Activated T-helper 1 cell treated with anti-CD3 and anti-CD28 coated beads, Interleukin-12 subunit alpha, Interleukin-12 subunit beta, Interleukin-2, Interleukin-4 antibody, amounts not matched to agents 30 ng/mL and 10 ng/mL and 1 ng/mL, durations not matched to agents 14 hours and 24 hours and 36 hours (primary cell): ENCODE results near the gene ACACB. TPM values are rescaled to one million over a fixed set of nuclear protein-coding genes. Genes with fewer than 3 reads are reported as not detected.

Experiments
- DNase-seq: peaks from one replicate; pipeline ENCODE4 v3.0.0; 2021; ENCODE audit warnings: low spot score
- H3K27ac Mint-ChIP-seq: one replicate; pipeline ENCODE4 v1.8.0; 2021; ENCODE audit warnings: mild to moderate bottlenecking, mixed read lengths
- H3K27me3 Mint-ChIP-seq: one replicate; pipeline ENCODE4 v1.8.0; 2022; ENCODE audit warnings: mild to moderate bottlenecking, moderate library complexity, mixed read lengths; ENCODE audit not compliant: insufficient read depth
- H3K36me3 Mint-ChIP-seq: one replicate; pipeline ENCODE4 v1.8.0; 2021; ENCODE audit warnings: low read depth, mixed read lengths
- H3K4me1 Mint-ChIP-seq: one replicate; pipeline ENCODE4 v1.8.0; 2021; ENCODE audit warnings: low read depth, mixed read lengths
- H3K4me3 Mint-ChIP-seq: one replicate; pipeline ENCODE4 v1.8.0; 2021; ENCODE audit warnings: mild to moderate bottlenecking, moderate library complexity, mixed read lengths
- H3K9me3 Mint-ChIP-seq: one replicate; pipeline ENCODE4 v1.8.0; 2021; ENCODE audit warnings: mixed read lengths
- intact Hi-C: fragments of 100-400 bp; cut with micrococcal nuclease; formaldehyde crosslinking; loops from one replicate; pipeline ENCODE4 v1.15.1; 2024
- total RNA-seq: library from RNA; stranded (reverse); gene quantifications from 2 replicates; pipeline ENCODE4 v1.2.3, GENCODE V29; 2022

Gene ACACB
- total RNA-seq, 1 donor from 2014 or later = 6.9 TPM

DNA sequence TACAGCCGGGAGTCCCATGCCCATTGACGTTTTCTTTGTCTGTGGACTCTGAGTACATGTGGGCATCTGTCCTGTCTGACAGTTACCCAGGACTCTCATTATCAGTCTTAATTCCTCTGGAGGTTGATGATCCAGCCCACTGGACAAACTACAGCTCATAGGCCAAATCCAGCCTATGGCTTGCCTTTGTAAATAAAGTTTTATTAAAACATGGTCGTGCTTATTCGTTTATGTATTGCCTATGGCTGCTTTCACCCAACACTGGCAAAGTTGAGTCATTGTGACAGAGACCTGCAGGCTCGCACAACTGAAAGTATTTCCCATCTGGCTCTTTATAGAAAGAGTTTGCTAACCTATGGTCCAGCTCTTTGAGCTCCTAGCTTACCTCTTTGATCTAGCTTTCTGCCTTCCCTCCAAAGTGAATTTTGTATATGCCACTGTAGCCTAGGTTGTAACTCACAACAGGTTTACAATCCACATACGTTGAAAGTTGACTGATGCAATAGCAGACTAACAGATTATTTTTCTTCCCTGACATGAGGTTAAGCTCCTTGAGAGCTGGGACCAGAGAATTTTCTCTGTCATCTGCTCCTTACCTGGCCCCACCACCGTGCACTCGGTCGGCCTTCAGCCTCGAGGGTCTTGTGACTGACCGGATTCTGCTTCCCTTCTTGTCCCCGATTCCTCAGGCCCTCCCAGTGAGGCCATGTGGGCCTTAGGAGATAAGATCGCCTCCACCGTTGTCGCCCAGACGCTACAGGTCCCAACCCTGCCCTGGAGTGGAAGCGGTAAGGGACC is 57.3 kb downstream of the ACACB start:
- no peaks in the 10 kb centered on the region for H3K4me1 Mint-ChIP-seq
- H3K4me3 Mint-ChIP-seq = no peak overlapping the region
- DNase-seq = no peak
- H3K9me3 Mint-ChIP-seq = peaks cover 4% of the 10 kb centered on the region
- H3K27ac Mint-ChIP-seq = no peak overlapping the region
- intact Hi-C loops = no loop called here
- H3K27me3 Mint-ChIP-seq = no peaks in the 10 kb centered on the region
- peaks cover 6% of the 10 kb centered on the region for H3K36me3 Mint-ChIP-seq

DNA sequence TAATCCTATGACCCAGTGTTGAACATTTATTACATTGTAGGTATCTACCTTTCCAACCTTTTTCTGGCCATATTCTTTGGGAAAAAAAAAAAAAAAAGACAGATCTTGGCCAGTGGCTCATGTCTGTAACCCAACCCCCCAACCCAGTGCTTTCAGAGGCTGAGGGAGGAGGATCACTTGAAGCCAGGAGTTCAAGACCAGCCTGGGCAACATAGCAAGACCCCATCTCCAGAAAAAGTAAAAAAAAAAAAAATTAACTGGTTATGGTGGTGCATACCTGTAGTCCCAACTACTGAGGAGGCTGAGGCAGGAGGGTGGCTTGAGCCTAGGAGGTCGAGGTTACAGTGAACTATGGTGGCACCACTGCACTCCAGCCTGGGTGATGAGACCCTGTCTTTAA is 58.1 kb downstream of the ACACB start:
- intact Hi-C loops = no loop called here
- no peaks in the 10 kb centered on the region for H3K27me3 Mint-ChIP-seq
- DNase-seq = no peak
- H3K9me3 Mint-ChIP-seq = peaks cover 4% of the 10 kb centered on the region
- H3K36me3 Mint-ChIP-seq = peaks cover 6% of the 10 kb centered on the region
- no peak overlapping the region for H3K4me3 Mint-ChIP-seq
- no peaks in the 10 kb centered on the region for H3K4me1 Mint-ChIP-seq
- no peak overlapping the region for H3K27ac Mint-ChIP-seq

DNA sequence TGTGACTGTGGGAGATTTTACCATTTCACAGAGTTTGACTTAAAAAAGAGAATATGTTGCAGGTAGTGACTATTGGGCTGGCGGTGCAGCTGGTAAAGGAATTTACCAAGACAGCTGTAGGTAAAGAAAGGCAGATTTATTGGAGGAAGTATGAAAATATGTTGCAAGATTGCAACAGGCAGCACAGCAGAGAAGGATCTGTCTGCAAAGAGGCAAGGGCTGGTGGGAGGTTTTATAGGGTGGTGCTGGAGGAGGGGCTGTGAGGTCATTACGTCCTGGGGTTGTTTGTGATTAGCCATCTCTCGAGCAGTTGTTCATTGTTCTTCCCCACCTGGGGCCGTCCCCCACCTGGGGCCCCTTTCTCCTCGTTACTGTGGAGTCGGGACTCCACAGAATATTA is 62.1 kb downstream of the ACACB start:
- no peak overlapping the region for H3K27ac Mint-ChIP-seq
- no peak overlapping the region for H3K4me3 Mint-ChIP-seq
- intact Hi-C loops = no loop called here

DNA sequence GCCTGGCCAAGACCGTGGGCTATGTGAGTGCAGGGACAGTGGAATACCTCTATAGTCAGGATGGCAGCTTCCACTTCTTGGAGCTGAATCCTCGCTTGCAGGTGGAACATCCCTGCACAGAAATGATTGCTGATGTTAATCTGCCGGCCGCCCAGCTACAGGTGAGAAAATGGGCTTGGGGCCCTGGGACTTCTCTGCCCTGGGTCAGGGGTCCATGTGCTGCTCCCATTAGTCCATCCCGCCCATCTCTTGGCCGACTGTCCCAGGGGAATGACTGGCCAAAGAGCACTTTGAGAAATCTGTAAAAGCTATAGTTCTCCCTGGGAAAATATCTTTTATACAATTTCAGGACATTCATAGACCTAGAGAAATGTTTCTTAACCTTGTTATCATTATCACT is 63.5 kb downstream of the ACACB start:
- no peak for DNase-seq
- Mint-ChIP-seq H3K27ac (no peak overlapping the region), H3K27me3 (no peaks in the 10 kb centered on the region), H3K4me3 (no peak overlapping the region), H3K9me3 (no peaks in the 10 kb centered on the region), H3K4me1 (no peaks in the 10 kb centered on the region), H3K36me3 (no peaks in the 10 kb centered on the region)
- intact Hi-C loops = no loop called here

More for the DNA sequence above, 62.1 kb downstream of the ACACB start:
- Mint-ChIP-seq H3K9me3 (no peaks in the 10 kb centered on the region), H3K36me3 (no peaks in the 10 kb centered on the region), H3K4me1 (no peaks in the 10 kb centered on the region), H3K27me3 (no peaks in the 10 kb centered on the region)
- DNase-seq = no peak

DNA sequence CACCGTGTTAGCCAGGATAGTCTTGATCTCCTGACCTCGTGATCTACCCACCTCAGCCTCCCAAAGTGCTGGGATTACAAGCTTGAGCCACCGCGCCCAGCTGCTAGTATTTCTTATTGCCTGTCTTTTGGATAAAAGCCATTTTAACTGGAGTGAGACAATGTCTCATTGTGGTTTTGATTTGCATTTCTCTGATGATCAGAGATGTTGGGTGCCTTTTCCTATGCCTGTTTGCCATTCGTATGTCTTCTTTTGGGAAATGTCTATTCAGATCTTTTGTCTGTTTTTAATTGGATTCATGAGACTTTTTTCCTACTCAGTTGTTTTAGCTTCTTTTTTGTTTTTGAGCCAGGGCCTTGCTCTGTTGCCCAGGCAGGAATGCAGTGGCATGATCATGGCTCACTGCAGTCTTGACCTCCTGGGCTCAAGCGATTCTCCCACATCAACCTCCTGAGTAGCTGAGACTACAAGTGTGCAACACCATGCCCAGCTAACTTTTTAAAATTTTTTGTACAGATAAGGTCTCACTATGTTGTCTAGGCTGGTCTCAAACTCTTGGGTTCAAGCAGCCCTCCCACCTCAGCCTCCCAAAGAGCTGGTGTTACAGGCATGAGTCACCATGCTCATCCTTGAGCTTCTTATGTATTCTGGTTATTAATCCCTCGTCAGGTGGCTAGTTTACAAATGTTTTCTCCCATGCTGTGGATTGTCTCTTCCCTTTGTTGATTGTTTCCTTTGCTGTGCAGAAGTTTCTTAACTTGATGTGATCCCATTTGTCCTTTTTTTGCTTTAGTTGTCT is 65.9 kb downstream of the ACACB start:
- intact Hi-C loops = no loop called here
- Mint-ChIP-seq H3K4me3 (no peak overlapping the region), H3K4me1 (no peaks in the 10 kb centered on the region), H3K27ac (no peak overlapping the region), H3K9me3 (no peaks in the 10 kb centered on the region), H3K36me3 (no peaks in the 10 kb centered on the region), H3K27me3 (no peaks in the 10 kb centered on the region)
- no peak for DNase-seq

DNA sequence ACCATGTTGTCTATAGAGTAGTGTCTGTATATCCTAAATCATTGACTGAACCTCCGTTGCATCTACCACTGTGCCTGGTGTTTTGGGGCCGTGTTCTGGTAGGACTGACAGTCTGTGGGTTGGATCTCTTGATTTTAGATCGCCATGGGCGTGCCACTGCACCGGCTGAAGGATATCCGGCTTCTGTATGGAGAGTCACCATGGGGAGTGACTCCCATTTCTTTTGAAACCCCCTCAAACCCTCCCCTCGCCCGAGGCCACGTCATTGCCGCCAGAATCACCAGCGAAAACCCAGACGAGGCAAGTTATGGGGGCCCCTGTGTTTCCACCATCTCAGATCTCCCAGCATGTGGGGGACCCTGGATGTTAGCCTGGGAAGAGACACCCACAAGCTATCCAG is 69.1 kb downstream of the ACACB start:
- Mint-ChIP-seq H3K27ac (no peak overlapping the region), H3K9me3 (no peaks in the 10 kb centered on the region), H3K4me3 (no peak overlapping the region), H3K4me1 (no peaks in the 10 kb centered on the region), H3K36me3 (no peaks in the 10 kb centered on the region), H3K27me3 (no peaks in the 10 kb centered on the region)
- no peak for DNase-seq
- intact Hi-C loops = no loop called here

DNA sequence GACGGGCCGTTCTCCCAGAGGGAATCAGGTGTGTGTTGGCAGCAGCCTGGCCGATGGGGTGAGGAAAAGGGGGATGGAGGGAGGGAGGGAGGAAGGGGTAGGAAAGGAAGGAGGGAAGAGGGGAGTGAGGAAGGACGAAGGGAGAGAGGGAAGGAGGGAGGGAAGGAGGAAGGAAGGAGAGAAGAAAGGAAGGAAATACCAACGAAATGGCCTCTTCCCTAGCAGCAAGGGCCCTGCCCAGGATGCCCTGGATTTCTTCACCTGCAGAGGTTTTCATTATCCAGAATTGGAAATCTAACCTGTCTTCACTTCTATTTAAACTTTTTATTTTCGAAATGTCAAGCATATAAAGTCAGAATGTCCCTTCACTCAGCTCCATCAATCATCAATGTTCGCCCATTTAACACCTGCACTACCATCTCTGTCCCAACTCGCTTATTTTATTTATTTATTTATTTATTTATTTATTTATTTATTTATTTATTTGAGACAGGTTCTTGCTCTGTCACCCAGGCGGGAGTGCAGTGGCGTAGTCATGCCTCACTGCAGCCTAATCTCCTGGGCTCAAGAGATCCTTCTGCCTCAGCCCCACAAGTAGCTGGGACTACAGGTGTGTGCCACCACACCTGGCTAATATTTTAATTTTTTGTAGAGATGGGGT is 70.7 kb downstream of the ACACB start:
- Mint-ChIP-seq H3K27ac (no peak overlapping the region), H3K4me1 (no peaks in the 10 kb centered on the region), H3K27me3 (no peaks in the 10 kb centered on the region), H3K9me3 (no peaks in the 10 kb centered on the region), H3K36me3 (no peaks in the 10 kb centered on the region), H3K4me3 (no peak overlapping the region)
- intact Hi-C loops = no loop called here
- DNase-seq = no peak

DNA sequence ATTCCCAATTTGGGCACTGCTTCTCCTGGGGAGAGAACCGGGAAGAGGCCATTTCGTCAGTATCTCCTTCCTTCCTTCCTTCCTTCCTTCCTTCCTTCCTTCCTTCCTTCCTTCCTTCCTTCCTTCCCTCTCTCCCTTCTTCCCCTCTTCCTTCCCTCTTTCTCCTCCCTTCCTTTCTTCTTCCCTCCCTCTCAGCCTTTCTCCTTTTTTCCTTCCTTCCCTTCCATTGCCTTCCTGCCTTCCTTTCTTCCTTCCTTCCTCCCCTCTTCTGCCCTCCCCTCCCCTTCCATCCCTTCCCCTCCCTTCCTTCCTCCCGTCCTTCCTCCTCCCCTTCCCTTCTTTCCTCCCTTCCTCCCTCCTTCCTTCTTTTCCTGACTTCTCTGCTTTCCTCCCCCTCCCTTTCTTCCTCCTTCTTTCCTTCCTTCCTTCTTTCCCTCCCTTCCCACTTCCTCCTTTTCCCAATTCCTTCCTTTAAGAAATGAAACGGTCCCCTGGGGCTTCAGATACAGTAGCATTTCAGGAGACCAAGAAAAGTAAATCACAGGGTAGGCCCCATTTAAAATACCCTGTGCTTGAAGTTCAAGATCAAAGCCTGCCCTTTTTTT is 71.8 kb downstream of the ACACB start:
- DNase-seq = no peak
- Mint-ChIP-seq H3K27me3 (no peaks in the 10 kb centered on the region), H3K36me3 (no peaks in the 10 kb centered on the region), H3K9me3 (no peaks in the 10 kb centered on the region), H3K4me3 (no peak overlapping the region), H3K4me1 (no peaks in the 10 kb centered on the region), H3K27ac (no peak overlapping the region)
- intact Hi-C loops = no loop called here

DNA sequence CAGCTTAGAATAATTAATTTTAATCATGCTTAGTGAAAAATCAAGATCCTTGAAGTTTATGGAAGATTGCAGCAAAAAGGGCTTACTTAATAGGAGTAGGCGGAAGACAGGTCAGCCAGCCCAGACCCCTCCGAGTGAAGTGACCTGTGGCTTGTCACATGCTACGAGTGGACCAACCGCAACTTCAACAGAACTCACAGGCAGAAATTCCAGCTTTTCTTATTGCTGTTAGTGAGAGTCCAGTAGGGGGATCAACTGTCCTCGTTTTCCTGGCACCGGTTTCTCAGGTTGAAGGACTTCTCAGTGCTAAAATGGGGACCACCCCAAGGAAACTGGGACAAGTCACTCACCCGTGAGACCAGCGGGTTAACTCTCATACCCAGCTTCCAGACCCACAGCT is 72.9 kb downstream of the ACACB start:
- intact Hi-C loops = no loop called here
- Mint-ChIP-seq H3K36me3 (no peaks in the 10 kb centered on the region), H3K4me1 (no peaks in the 10 kb centered on the region), H3K9me3 (no peaks in the 10 kb centered on the region), H3K27me3 (no peaks in the 10 kb centered on the region), H3K4me3 (no peak overlapping the region), H3K27ac (no peak overlapping the region)
- no peak for DNase-seq

DNA sequence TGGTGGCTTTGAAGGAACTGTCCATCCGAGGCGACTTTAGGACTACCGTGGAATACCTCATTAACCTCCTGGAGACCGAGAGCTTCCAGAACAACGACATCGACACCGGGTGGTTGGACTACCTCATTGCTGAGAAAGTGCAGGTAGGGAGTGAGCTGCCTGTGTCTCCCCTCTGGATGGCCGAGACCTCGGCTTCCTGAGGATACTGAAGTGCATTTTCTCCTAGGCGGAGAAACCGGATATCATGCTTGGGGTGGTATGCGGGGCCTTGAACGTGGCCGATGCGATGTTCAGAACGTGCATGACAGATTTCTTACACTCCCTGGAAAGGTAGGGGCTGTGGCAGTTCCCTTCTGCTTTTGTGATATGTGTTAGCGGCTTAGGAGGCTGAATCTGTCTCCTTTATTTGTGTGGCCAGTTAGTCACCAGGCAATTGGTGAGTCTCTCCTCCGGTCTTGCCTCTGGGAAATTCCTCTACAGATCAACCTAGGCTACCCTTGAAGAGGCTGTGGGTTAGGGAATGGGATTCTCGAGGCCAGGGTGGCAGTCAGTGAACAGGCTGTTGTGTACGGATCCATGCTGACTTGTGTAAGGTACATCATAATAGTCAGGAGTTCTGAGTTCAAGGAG is 75.3 kb downstream of the ACACB start:
- DNase-seq = no peak
- Mint-ChIP-seq H3K27ac (no peak overlapping the region), H3K4me3 (no peak overlapping the region), H3K27me3 (no peaks in the 10 kb centered on the region), H3K4me1 (no peaks in the 10 kb centered on the region), H3K9me3 (no peaks in the 10 kb centered on the region), H3K36me3 (no peaks in the 10 kb centered on the region)
- intact Hi-C loops = no loop called here

DNA sequence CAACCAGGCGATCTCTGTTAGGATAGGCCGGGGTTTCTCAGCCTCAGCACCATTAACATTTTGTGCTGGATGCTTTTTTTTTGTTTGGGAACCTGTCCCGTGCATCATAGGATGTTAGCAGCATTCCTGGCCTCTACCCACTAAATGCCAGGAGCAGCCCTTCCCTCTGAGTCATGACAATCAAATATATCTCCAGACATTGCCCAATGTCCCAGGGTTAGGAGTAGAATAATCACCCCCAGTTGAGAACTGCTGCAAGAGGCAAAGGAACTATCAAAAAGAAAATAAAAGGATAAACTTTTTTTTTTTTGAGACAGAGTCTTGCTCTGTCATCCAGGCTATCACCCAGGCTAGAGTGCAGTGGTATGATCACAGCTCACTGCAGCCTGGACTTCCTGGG is 76.0 kb downstream of the ACACB start:
- no peak for DNase-seq
- Mint-ChIP-seq H3K36me3 (no peaks in the 10 kb centered on the region), H3K27me3 (no peaks in the 10 kb centered on the region), H3K27ac (no peak overlapping the region), H3K4me1 (no peaks in the 10 kb centered on the region), H3K9me3 (no peaks in the 10 kb centered on the region), H3K4me3 (no peak overlapping the region)
- intact Hi-C loops = no loop called here

DNA sequence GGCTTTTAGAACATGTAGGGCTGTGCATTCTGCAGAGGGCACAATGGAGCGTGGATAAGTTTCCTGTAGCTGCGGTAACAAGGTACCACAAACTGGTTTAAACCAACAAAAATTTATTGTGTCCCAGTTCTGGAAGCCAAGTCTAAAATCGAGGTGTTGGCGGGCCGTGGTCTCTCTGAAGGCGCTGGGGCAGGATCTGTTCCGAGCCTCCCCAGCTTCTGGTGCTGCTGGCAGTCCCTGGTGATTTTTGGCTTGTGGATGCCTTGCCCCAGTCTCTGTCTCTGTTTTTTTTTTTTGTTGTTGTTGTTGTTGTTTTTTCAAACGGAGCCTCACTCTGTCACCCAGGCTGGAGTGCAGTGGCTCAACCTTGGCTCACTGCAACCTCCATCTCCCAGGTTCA is 77.5 kb downstream of the ACACB start:
- no peaks in the 10 kb centered on the region for H3K4me1 Mint-ChIP-seq
- no peak for DNase-seq
- intact Hi-C loops = no loop called here
- no peaks in the 10 kb centered on the region for H3K9me3 Mint-ChIP-seq
- H3K27me3 Mint-ChIP-seq = no peaks in the 10 kb centered on the region
- no peak overlapping the region for H3K4me3 Mint-ChIP-seq
- no peak overlapping the region for H3K27ac Mint-ChIP-seq
- no peaks in the 10 kb centered on the region for H3K36me3 Mint-ChIP-seq
